Measurements from ENCODE around the gene KCNN1.

Gene KCNN1

DNA sequence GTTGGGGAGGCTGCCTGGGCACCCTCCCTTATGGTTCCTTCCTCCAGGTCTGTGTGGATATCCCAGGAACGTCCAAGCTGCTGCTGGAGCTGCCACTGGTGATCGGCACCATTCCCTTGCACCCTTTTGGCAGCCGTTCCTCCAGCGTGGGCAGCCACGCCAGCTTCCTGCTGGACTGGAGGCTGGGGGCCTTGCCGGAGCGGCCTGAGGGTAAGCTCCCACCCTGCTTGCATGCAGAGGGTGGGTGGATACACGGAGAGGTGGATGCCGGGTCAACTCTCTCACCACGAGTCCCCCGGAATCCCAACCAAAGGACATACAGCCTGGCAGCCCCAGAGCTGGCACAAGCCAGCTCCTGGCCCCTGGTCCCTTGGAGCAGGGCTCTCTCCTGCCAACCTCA lies 43.2 kb downstream of the KCNN1 start:
- Histone ChIP-seq H3K79me2 (ENCODE audit: insufficient read depth, low read length) (no peaks in the 10 kb centered on the region), H2AFZ (ENCODE audit: low read length) (no peak overlapping the region), H3K9me3 (ENCODE audit: low read length) (no peaks in the 10 kb centered on the region), H3K9me2 (ENCODE audit: low read depth, low read length) (no peaks in the 10 kb centered on the region), H3K9ac (ENCODE audit: low read length) (no peak overlapping the region), H3K4me2 (ENCODE audit: low read length) (no peak overlapping the region), H3K27me3 (ENCODE audit: insufficient read depth, low read length) (no peaks in the 10 kb centered on the region), H3K36me3 (ENCODE audit: insufficient read depth, low read length) (peaks cover 59% of the 10 kb centered on the region), H3K4me3 (ENCODE audit: low read depth, low read length, poor library complexity, severe bottlenecking) (no peak overlapping the region), H4K20me1 (ENCODE audit: insufficient read depth, low read length) (no peaks in the 10 kb centered on the region), H3K4me1 (ENCODE audit: insufficient read depth, low read length, severe bottlenecking) (peaks cover 18% of the 10 kb centered on the region), H3F3A (ENCODE audit: insufficient read depth, low read length) (no peaks in the 10 kb centered on the region), H3K27ac (ENCODE audit: low read depth, low read length, poor library complexity, severe bottlenecking) (no peak overlapping the region)
- TF ChIP-seq EZH2 (IDR thresholded peaks at IDR 0.05; ENCODE audit: borderline replicate concordance, low read length): no peak
- TF ChIP-seq, protein P1, sequence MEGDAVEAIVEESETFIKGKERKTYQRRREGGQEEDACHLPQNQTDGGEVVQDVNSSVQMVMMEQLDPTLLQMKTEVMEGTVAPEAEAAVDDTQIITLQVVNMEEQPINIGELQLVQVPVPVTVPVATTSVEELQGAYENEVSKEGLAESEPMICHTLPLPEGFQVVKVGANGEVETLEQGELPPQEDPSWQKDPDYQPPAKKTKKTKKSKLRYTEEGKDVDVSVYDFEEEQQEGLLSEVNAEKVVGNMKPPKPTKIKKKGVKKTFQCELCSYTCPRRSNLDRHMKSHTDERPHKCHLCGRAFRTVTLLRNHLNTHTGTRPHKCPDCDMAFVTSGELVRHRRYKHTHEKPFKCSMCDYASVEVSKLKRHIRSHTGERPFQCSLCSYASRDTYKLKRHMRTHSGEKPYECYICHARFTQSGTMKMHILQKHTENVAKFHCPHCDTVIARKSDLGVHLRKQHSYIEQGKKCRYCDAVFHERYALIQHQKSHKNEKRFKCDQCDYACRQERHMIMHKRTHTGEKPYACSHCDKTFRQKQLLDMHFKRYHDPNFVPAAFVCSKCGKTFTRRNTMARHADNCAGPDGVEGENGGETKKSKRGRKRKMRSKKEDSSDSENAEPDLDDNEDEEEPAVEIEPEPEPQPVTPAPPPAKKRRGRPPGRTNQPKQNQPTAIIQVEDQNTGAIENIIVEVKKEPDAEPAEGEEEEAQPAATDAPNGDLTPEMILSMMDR (IDR thresholded peaks at IDR 0.05; ENCODE audit: low read length): no peak

DNA sequence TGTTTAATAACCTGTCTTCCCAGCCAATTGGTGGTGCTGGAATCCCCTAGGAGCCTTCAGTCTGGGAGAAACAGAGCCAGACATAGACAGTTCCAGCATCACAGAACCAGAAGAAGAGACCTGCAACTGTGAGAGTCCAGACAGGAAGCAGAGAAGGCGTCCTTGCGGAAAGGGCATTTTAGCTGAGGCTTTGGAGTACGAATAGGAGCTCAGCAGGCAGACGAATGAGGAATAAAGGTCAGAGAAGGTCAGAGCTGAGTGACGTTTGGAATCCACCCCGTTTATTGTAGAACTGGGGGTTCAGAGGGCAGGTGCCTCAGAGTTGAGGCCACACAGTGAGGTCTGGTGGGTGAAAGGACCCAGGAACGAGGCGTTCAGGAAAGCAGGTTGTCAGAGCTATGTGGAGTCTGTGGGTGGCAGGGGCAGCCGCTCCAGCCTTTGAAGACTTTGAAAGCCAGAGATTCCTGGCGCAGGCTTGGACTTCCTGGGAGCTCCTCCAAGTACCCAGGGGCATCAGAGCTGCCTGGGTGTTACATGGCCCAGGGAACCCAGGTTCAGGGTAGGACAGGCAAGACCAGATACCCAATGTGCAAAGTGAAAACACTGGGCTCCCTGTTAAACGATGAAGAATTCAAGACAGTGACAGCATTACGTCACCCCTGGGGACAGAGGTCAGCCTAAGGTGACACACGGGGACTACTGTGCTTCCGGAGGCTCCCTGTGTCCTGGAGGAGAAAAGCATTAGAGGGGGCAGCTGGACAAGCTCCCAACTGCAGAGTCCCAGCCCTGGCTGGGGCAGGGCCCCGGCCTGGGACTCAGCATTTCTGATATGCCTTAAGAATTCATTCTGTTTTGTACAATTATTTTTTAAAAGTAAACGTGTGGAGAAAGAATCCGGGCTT lies 46.6 kb downstream of the KCNN1 start:
- Histone ChIP-seq H3F3A (ENCODE audit: insufficient read depth, low read length) (no peaks in the 10 kb centered on the region), H3K9me2 (ENCODE audit: low read depth, low read length) (no peaks in the 10 kb centered on the region), H3K27me3 (ENCODE audit: insufficient read depth, low read length) (no peaks in the 10 kb centered on the region), H3K9me3 (ENCODE audit: low read length) (no peaks in the 10 kb centered on the region), H3K36me3 (ENCODE audit: insufficient read depth, low read length) (peaks cover 63% of the 10 kb centered on the region), H4K20me1 (ENCODE audit: insufficient read depth, low read length) (no peaks in the 10 kb centered on the region), H3K27ac (ENCODE audit: low read depth, low read length, poor library complexity, severe bottlenecking) (no peak overlapping the region), H3K9ac (ENCODE audit: low read length) (no peak overlapping the region), H3K79me2 (ENCODE audit: insufficient read depth, low read length) (no peaks in the 10 kb centered on the region), H3K4me2 (ENCODE audit: low read length) (no peak overlapping the region), H3K4me1 (ENCODE audit: insufficient read depth, low read length, severe bottlenecking) (peaks cover 10% of the 10 kb centered on the region), H2AFZ (ENCODE audit: low read length) (no peak overlapping the region), H3K4me3 (ENCODE audit: low read depth, low read length, poor library complexity, severe bottlenecking) (no peak overlapping the region)
- TF ChIP-seq, protein P1 (IDR thresholded peaks at IDR 0.05; ENCODE audit: low read length): no peak
- no peak for TF ChIP-seq EZH2 (IDR thresholded peaks at IDR 0.05; ENCODE audit: borderline replicate concordance, low read length)

DNA sequence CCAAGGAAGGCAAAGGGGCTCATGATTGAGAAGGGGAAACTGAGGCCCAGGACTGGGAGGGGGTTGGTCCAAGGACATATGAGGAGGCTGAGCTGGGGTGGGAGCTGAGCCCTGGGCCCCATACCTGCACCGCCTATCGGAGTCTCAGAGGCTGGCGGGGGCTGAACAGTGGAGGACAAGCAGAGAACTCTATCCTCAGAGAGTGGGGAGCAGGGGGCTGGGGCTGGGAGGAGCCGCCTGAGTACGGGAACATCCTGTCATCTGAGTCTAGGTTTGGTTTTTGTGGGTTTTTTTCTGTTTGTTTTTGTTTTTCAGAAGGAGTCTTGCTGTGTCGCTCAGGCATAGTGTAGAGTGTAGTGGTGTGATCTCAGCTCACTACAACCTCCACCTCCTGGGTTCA lies 47.3 kb downstream of the KCNN1 start:
- Histone ChIP-seq H3K36me3 (ENCODE audit: insufficient read depth, low read length) (peaks cover 55% of the 10 kb centered on the region), H3K9ac (ENCODE audit: low read length) (no peak overlapping the region), H3K9me2 (ENCODE audit: low read depth, low read length) (no peaks in the 10 kb centered on the region), H3K79me2 (ENCODE audit: insufficient read depth, low read length) (no peaks in the 10 kb centered on the region), H2AFZ (ENCODE audit: low read length) (no peak overlapping the region), H3K4me3 (ENCODE audit: low read depth, low read length, poor library complexity, severe bottlenecking) (no peak overlapping the region), H4K20me1 (ENCODE audit: insufficient read depth, low read length) (no peaks in the 10 kb centered on the region), H3K9me3 (ENCODE audit: low read length) (no peaks in the 10 kb centered on the region), H3K27ac (ENCODE audit: low read depth, low read length, poor library complexity, severe bottlenecking) (no peak overlapping the region), H3F3A (ENCODE audit: insufficient read depth, low read length) (no peaks in the 10 kb centered on the region), H3K4me2 (ENCODE audit: low read length) (no peak overlapping the region), H3K27me3 (ENCODE audit: insufficient read depth, low read length) (no peaks in the 10 kb centered on the region), H3K4me1 (ENCODE audit: insufficient read depth, low read length, severe bottlenecking) (peaks cover 5% of the 10 kb centered on the region)
- no peak for TF ChIP-seq EZH2 (IDR thresholded peaks at IDR 0.05; ENCODE audit: borderline replicate concordance, low read length)
- TF ChIP-seq, protein P1 (IDR thresholded peaks at IDR 0.05; ENCODE audit: low read length): no peak
